Epithelial cell of esophagus (primary cell): ENCODE data around the gene PIP5K1B.

Experiments
- DNase-seq: peaks from one replicate; pipeline ENCODE4 v3.0.0; 2010; ENCODE audit warnings: low read depth
- H3K4me3 ChIP-seq: 2 replicates; pipeline ENCODE4 v1.5.1; 2011; ENCODE audit warnings: mild to moderate bottlenecking, low read length, control low read depth
- CTCF ChIP-seq: IDR thresholded peaks from 2 replicates; pipeline ENCODE4 v1.5.1; 2011; ENCODE audit warnings: low read depth, mild to moderate bottlenecking, low read length, control low read depth, inconsistent platforms; ENCODE audit not compliant: insufficient read depth; ENCODE audit errors: missing control alignments

Gene PIP5K1B

DNA sequence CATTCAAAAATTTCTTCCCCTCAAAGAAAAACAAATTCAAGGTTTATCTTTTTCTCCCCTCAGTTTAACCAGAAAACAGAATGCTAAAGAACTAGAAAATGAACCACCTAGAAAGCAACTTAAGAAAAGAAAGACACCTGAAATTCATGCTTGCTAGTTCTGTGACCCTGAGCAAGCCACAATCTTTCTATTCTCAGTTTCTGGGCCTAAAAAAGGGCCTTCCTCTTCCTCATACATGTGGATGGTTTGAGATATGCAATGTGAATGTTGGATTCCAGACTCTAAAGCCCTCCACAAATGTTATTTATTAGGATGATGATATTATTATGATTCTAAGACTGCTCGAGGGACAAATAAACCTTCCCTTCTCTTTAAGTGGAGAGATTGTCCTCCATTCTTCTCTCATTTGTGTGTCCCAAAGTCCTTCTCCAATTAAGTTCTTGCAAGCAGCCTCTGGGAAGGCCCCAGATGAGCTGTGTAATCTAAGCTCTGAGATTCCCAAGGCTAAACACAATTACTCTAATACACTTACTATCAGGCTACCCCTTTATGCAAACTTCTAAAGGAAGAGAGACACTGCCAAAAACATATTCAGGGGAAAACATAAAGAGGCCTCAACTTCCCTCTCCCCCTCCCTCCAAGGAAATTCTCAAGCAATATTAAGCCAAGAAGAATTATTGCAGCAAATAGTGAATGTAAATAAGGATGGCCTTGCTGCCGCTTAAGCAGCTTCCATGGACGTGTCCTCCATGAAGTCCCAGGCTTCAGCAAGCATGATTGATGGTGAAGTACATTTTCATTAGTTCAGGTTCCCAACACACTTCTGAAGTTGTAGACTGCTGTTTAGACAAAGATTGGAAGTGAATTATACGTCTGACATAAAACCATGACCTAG is 228.6 kb downstream of the PIP5K1B start:
- DNase-seq = no peak
- H3K4me3 ChIP-seq = no peak overlapping the region
- no peak for TF ChIP-seq CTCF

DNA sequence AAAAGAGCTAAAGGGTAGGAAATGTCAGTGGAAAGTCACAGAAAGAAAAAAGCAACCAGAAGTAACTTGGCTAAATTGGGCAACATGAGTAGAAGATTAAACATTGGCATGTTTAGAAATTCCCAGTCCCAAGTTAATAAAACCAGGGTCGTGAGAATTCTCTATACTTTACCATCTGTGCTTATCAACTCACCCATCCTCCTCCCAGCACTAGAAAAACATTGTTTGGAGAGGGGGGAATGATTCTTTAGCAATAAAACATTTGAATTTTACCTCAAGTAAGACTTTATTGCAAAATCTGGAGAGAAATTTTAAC is 229.2 kb downstream of the PIP5K1B start:
- no peak overlapping the region for H3K4me3 ChIP-seq
- no peak for TF ChIP-seq CTCF
- no peak for DNase-seq

DNA sequence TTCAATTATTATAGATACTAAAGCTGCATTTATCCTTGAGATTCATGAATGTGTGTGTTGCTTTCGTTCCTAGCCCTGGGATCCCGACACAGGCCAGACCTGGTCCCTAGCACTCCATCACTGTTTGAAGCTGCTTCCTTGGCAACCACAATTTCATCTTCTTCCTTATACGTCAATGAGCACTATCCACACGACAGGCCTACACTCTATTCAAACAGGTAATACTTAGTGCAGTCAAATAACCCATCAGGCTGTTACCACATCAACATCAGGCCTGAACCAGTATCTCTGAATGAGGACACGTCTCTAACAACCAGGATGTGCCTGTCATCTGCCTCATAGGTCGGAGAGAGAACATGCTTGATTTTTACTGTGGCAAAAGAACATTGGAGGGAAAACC is 235.5 kb downstream of the PIP5K1B start:
- TF ChIP-seq CTCF = no peak
- H3K4me3 ChIP-seq = no peak overlapping the region
- no peak for DNase-seq

GRCh38 chr9:68941780-68942459 is 236.9 kb downstream of the PIP5K1B start:
- no peak overlapping the region for H3K4me3 ChIP-seq
- DNase-seq = no peak
- TF ChIP-seq CTCF = no peak

DNA sequence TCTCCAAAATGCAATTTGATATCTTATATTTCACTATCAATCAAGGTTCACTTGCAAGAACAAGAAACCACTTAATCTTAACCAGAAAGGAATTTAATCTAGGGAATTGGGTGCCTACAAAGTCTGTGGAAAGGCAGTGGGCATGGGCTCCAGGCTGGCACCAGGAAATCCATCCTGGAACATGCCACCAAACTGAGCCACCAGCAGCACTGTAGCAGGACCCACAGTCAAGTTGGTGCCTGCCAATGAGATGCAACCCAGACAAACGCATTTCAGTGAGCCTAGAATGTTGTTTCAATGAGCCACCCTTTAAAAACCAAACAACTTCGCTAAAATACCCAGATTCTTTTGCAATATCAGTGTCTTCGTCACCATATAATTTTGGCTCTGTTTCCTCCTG is 237.8 kb downstream of the PIP5K1B start:
- H3K4me3 ChIP-seq = no peak overlapping the region
- DNase-seq = no peak
- TF ChIP-seq CTCF = no peak

- H3K4me3 ChIP-seq = no peak overlapping the region
- DNase-seq = no peak
- no peak for TF ChIP-seq CTCF
Observed at GRCh38 chr9:68947015-68947414, 242.0 kb downstream of the PIP5K1B start.
